A549 (cell line): Measurements from ENCODE around the gene MARK2.

Experiments
- BHLHE40 ChIP-seq: IDR thresholded peaks from 2 replicates; pipeline ENCODE4 v1.6.1; 2012; ENCODE audit warnings: low read depth, low read length, inconsistent platforms
- CEBPB ChIP-seq, 2 experiments: fragments of >200 bp in 1 of 2; sonication (Bioruptor Twin) in 1 of 2; formaldehyde crosslinking in 1 of 2; IDR thresholded peaks; 2 replicates each; pipeline ENCODE4 v1.6.1; 2012 to 2016
- CTCF ChIP-seq: fragments of >200 bp; sonication (Bioruptor Twin); formaldehyde crosslinking; IDR thresholded peaks from 3 replicates; pipeline ENCODE4 v1.5.1; 2016
- KDM5A ChIP-seq: fragments of 200-600 bp; sonication (generic); IDR thresholded peaks from 2 replicates; pipeline ENCODE4 v1.6.1; 2016; ENCODE audit warnings: antibody characterized with exemption, mild to moderate bottlenecking
- POLR2A ChIP-seq: IDR thresholded peaks from 2 replicates; pipeline ENCODE4 v1.6.1; 2012; ENCODE audit warnings: mild to moderate bottlenecking, low read length
- USF2 ChIP-seq: fragments of 450-650 bp; IDR thresholded peaks from 2 replicates; pipeline ENCODE4 v1.6.1; 2014; ENCODE audit warnings: antibody characterized with exemption

GRCh38 chr11:63951779-63952536, 113.0 kb downstream of the MARK2 start:
- TF ChIP-seq CEBPB (IDR thresholded peaks at IDR 0.05) (no peak), POLR2A (no peak), KDM5A (no peak), USF2 (no peak), CTCF (no peak), BHLHE40 (no peak)
